Mucosa of rectum (tissue), 2 donors: ENCODE data around the gene MGLL.

Experiments
- H3K27ac ChIP-seq, 2 donors: one replicate each; pipeline ENCODE4 v1.7.0; 2013; ENCODE audit warnings: inconsistent platforms in 2 of 2, low read depth in 2 of 2, low read length in 2 of 2
- H3K27me3 ChIP-seq, 2 donors: one replicate each; pipeline ENCODE4 v1.7.0; 2013; ENCODE audit warnings: low read length in 2 of 2; ENCODE audit not compliant: control insufficient read depth in 2 of 2, insufficient read depth in 2 of 2
- H3K36me3 ChIP-seq, 2 donors: one replicate each; pipeline ENCODE4 v1.7.0; 2013; ENCODE audit warnings: low read length in 2 of 2; ENCODE audit not compliant: control insufficient read depth in 2 of 2, insufficient read depth in 2 of 2
- H3K4me1 ChIP-seq, 2 donors: one replicate each; pipeline ENCODE4 v1.7.0; 2013; ENCODE audit warnings: low read length in 2 of 2, mild to moderate bottlenecking in 1 of 2; ENCODE audit not compliant: control insufficient read depth in 2 of 2, insufficient read depth in 2 of 2
- H3K4me3 ChIP-seq, 2 donors: one replicate each; pipeline ENCODE4 v1.7.0; 2013; ENCODE audit warnings: low read length in 2 of 2
- H3K9ac ChIP-seq, 2 donors: one replicate each; pipeline ENCODE4 v1.7.0; 2013; ENCODE audit warnings: low read length in 2 of 2, low read depth in 1 of 2, mild to moderate bottlenecking in 1 of 2
- H3K9me3 ChIP-seq, 2 donors: one replicate each; pipeline ENCODE4 v1.7.0; 2013; ENCODE audit warnings: low read length in 2 of 2; ENCODE audit not compliant: control insufficient read depth in 2 of 2
- donor health status: healthy.
- donor health status: Normal muscosa, but diverticular disease.

MGLL gene

GRCh38 chr3:127802606-127803005 lies 19.7 kb downstream of the MGLL start:
- no peak overlapping the region for H3K9ac ChIP-seq
- no peak overlapping the region for H3K27ac ChIP-seq
- no peaks in the 10 kb centered on the region for H3K9me3 ChIP-seq
- peaks cover 19 to 31% of the 10 kb centered on the region in 2 donors for H3K36me3 ChIP-seq
- no peaks in the 10 kb centered on the region for H3K27me3 ChIP-seq
- no peak overlapping the region for H3K4me3 ChIP-seq
- no peaks in the 10 kb centered on the region for H3K4me1 ChIP-seq

- H3K9me3 ChIP-seq: no peaks in the 10 kb centered on the region
- no peak overlapping the region for H3K4me3 ChIP-seq
- H3K36me3 ChIP-seq: peaks cover 21 to 33% of the 10 kb centered on the region in 2 donors
- no peak overlapping the region for H3K27ac ChIP-seq
- H3K9ac ChIP-seq: no peak overlapping the region
- H3K4me1 ChIP-seq: no peaks in the 10 kb centered on the region
- no peaks in the 10 kb centered on the region for H3K27me3 ChIP-seq
Observed at GRCh38 chr3:127801731-127802313, 20.5 kb downstream of the MGLL start.

GRCh38 chr3:127800508-127800907 lies 21.8 kb downstream of the MGLL start:
- Histone ChIP-seq H3K4me1 (no peaks in the 10 kb centered on the region), H3K4me3 (no peak overlapping the region), H3K36me3 (peaks cover 21 to 41% of the 10 kb centered on the region in 2 donors), H3K27me3 (no peaks in the 10 kb centered on the region), H3K9me3 (no peaks in the 10 kb centered on the region), H3K27ac (peak overlapping the region in 1 of 2 donors; percentile 4), H3K9ac (no peak overlapping the region)

- H3K36me3 ChIP-seq: peaks cover 21 to 37% of the 10 kb centered on the region in 2 donors
- no peaks in the 10 kb centered on the region for H3K9me3 ChIP-seq
- no peak overlapping the region for H3K4me3 ChIP-seq
- no peaks in the 10 kb centered on the region for H3K27me3 ChIP-seq
- no peaks in the 10 kb centered on the region for H3K4me1 ChIP-seq
- H3K27ac ChIP-seq: peak overlapping the region in 1 of 2 donors; percentile 4
- no peak overlapping the region for H3K9ac ChIP-seq
Observed at GRCh38 chr3:127799476-127800222, 22.7 kb downstream of the MGLL start.

GRCh38 chr3:127798716-127799115 lies 23.6 kb downstream of the MGLL start:
- H3K4me3 ChIP-seq: no peak overlapping the region
- H3K27ac ChIP-seq: no peak overlapping the region
- no peaks in the 10 kb centered on the region for H3K4me1 ChIP-seq
- H3K36me3 ChIP-seq: peaks cover 26 to 36% of the 10 kb centered on the region in 2 donors
- H3K9me3 ChIP-seq: no peaks in the 10 kb centered on the region
- no peaks in the 10 kb centered on the region for H3K27me3 ChIP-seq
- no peak overlapping the region for H3K9ac ChIP-seq

GRCh38 chr3:127796831-127797150 lies 25.5 kb downstream of the MGLL start:
- H3K27ac ChIP-seq: no peak overlapping the region
- no peaks in the 10 kb centered on the region for H3K9me3 ChIP-seq
- peaks cover 21 to 36% of the 10 kb centered on the region in 2 donors for H3K36me3 ChIP-seq
- H3K9ac ChIP-seq: no peak overlapping the region
- H3K4me1 ChIP-seq: peaks cover 0 to 3% of the 10 kb centered on the region in 2 donors
- no peak overlapping the region for H3K4me3 ChIP-seq
- no peaks in the 10 kb centered on the region for H3K27me3 ChIP-seq

- Histone ChIP-seq H3K4me1 (peaks cover 0 to 3% of the 10 kb centered on the region in 2 donors), H3K27ac (no peak overlapping the region), H3K36me3 (peaks cover 21 to 36% of the 10 kb centered on the region in 2 donors), H3K27me3 (no peaks in the 10 kb centered on the region), H3K9ac (no peak overlapping the region), H3K4me3 (no peak overlapping the region), H3K9me3 (no peaks in the 10 kb centered on the region)
Observed at GRCh38 chr3:127796045-127796830, 26.1 kb downstream of the MGLL start.

- H3K9ac ChIP-seq: no peak overlapping the region
- H3K9me3 ChIP-seq: no peaks in the 10 kb centered on the region
- H3K27ac ChIP-seq: no peak overlapping the region
- no peak overlapping the region for H3K4me3 ChIP-seq
- H3K4me1 ChIP-seq: peaks cover 7 to 8% of the 10 kb centered on the region in 2 donors
- H3K36me3 ChIP-seq: peaks cover 18 to 32% of the 10 kb centered on the region in 2 donors
- no peaks in the 10 kb centered on the region for H3K27me3 ChIP-seq
Observed at GRCh38 chr3:127794972-127795371, 27.3 kb downstream of the MGLL start.

- H3K36me3 ChIP-seq: peaks cover 18 to 31% of the 10 kb centered on the region in 2 donors
- H3K9me3 ChIP-seq: no peaks in the 10 kb centered on the region
- H3K4me3 ChIP-seq: no peak overlapping the region
- no peak overlapping the region for H3K27ac ChIP-seq
- H3K27me3 ChIP-seq: no peaks in the 10 kb centered on the region
- no peak overlapping the region for H3K9ac ChIP-seq
- peaks cover 7 to 8% of the 10 kb centered on the region in 2 donors for H3K4me1 ChIP-seq
Observed at GRCh38 chr3:127794402-127794801, 27.9 kb downstream of the MGLL start.
